ENCODE measurements around the gene TMC5. TPM values are rescaled to one million over a fixed set of nuclear protein-coding genes. Genes with fewer than 3 reads are reported as not detected.

TMC5 gene
- total and polyA plus RNA-seq, 2 of the 8 experiments (the other 6 are each of a cell fraction or from before 2014, with no cell fraction given), result 1.6 to 1.8 TPM

DNA sequence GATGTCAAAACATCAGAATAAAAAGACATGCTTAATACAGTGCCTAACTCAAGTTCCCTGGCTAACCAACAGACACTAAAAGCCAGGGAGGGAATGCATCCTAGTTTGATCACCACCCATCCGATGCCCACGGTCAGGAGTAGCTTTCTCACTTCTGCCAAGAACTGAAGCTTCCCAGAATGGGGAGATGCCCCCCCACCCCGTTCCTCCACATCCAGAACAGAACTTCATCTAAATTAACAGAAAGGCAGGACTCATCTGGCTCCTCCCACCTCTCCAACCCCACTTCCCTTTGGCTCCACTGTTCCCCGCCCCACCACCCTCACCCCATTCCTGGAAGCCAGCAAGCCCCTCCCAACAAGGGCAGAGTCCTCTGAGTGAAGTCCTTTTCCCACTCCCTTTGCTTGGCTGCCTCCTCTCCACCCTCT is 70.5 kb downstream of the TMC5 start (continued):
- TF ChIP-seq, protein P1, sequence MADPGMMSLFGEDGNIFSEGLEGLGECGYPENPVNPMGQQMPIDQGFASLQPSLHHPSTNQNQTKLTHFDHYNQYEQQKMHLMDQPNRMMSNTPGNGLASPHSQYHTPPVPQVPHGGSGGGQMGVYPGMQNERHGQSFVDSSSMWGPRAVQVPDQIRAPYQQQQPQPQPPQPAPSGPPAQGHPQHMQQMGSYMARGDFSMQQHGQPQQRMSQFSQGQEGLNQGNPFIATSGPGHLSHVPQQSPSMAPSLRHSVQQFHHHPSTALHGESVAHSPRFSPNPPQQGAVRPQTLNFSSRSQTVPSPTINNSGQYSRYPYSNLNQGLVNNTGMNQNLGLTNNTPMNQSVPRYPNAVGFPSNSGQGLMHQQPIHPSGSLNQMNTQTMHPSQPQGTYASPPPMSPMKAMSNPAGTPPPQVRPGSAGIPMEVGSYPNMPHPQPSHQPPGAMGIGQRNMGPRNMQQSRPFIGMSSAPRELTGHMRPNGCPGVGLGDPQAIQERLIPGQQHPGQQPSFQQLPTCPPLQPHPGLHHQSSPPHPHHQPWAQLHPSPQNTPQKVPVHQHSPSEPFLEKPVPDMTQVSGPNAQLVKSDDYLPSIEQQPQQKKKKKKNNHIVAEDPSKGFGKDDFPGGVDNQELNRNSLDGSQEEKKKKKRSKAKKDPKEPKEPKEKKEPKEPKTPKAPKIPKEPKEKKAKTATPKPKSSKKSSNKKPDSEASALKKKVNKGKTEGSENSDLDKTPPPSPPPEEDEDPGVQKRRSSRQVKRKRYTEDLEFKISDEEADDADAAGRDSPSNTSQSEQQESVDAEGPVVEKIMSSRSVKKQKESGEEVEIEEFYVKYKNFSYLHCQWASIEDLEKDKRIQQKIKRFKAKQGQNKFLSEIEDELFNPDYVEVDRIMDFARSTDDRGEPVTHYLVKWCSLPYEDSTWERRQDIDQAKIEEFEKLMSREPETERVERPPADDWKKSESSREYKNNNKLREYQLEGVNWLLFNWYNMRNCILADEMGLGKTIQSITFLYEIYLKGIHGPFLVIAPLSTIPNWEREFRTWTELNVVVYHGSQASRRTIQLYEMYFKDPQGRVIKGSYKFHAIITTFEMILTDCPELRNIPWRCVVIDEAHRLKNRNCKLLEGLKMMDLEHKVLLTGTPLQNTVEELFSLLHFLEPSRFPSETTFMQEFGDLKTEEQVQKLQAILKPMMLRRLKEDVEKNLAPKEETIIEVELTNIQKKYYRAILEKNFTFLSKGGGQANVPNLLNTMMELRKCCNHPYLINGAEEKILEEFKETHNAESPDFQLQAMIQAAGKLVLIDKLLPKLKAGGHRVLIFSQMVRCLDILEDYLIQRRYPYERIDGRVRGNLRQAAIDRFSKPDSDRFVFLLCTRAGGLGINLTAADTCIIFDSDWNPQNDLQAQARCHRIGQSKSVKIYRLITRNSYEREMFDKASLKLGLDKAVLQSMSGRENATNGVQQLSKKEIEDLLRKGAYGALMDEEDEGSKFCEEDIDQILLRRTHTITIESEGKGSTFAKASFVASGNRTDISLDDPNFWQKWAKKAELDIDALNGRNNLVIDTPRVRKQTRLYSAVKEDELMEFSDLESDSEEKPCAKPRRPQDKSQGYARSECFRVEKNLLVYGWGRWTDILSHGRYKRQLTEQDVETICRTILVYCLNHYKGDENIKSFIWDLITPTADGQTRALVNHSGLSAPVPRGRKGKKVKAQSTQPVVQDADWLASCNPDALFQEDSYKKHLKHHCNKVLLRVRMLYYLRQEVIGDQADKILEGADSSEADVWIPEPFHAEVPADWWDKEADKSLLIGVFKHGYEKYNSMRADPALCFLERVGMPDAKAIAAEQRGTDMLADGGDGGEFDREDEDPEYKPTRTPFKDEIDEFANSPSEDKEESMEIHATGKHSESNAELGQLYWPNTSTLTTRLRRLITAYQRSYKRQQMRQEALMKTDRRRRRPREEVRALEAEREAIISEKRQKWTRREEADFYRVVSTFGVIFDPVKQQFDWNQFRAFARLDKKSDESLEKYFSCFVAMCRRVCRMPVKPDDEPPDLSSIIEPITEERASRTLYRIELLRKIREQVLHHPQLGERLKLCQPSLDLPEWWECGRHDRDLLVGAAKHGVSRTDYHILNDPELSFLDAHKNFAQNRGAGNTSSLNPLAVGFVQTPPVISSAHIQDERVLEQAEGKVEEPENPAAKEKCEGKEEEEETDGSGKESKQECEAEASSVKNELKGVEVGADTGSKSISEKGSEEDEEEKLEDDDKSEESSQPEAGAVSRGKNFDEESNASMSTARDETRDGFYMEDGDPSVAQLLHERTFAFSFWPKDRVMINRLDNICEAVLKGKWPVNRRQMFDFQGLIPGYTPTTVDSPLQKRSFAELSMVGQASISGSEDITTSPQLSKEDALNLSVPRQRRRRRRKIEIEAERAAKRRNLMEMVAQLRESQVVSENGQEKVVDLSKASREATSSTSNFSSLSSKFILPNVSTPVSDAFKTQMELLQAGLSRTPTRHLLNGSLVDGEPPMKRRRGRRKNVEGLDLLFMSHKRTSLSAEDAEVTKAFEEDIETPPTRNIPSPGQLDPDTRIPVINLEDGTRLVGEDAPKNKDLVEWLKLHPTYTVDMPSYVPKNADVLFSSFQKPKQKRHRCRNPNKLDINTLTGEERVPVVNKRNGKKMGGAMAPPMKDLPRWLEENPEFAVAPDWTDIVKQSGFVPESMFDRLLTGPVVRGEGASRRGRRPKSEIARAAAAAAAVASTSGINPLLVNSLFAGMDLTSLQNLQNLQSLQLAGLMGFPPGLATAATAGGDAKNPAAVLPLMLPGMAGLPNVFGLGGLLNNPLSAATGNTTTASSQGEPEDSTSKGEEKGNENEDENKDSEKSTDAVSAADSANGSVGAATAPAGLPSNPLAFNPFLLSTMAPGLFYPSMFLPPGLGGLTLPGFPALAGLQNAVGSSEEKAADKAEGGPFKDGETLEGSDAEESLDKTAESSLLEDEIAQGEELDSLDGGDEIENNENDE (IDR thresholded peaks at IDR 0.05; ENCODE audit: insufficient replicate concordance, low read length), result no peak
- TF ChIP-seq RXRA (IDR thresholded peaks at IDR 0.05; ENCODE audit: insufficient read depth, low read depth, low read length) (no peak), ATF2 (IDR thresholded peaks at IDR 0.05; ENCODE audit: low read length) (no peak)
